Large intestine (tissue), 3 donors: ENCODE data around the gene ISY1. TPM values are rescaled to one million over a fixed set of nuclear protein-coding genes. Genes with fewer than 3 reads are reported as not detected.
"Not testable (repeated sequence)": the region's sequence is repeated elsewhere in the genome, so short reads cannot be mapped to it uniquely, and the experiment has no call there.

ENCODE experiments used
- DNase-seq, 2 donors: peaks; one replicate each; pipeline versions ENCODE4 v3.0.0 to v3.0.0-alpha.2; 2013
- H3K27ac ChIP-seq: one replicate; pipeline ENCODE4 v1.5.1; 2013; ENCODE audit warnings: low read length
- H3K27me3 ChIP-seq: 2 replicates; pipeline ENCODE4 v1.6.1; 2013; ENCODE audit warnings: low read length; ENCODE audit not compliant: control insufficient read depth, insufficient read depth
- H3K36me3 ChIP-seq: 2 replicates; pipeline ENCODE4 v1.6.1; 2013; ENCODE audit warnings: low read length; ENCODE audit not compliant: control insufficient read depth, insufficient read depth
- H3K4me1 ChIP-seq: one replicate; pipeline ENCODE4 v1.6.1; 2013; ENCODE audit warnings: low read length; ENCODE audit not compliant: control insufficient read depth, insufficient read depth
- H3K4me3 ChIP-seq: one replicate; pipeline ENCODE4 v1.5.1; 2013; ENCODE audit warnings: low read length
- H3K9me3 ChIP-seq: one replicate; pipeline ENCODE4 v1.6.1; 2013; ENCODE audit warnings: mild to moderate bottlenecking, low read depth, low read length, moderate library complexity; ENCODE audit not compliant: control insufficient read depth
- WGBS: methylation state at CpG from one replicate; pipeline ENCODE4 v1.1.5; 2013; ENCODE audit warnings: low lambda C conversion rate; ENCODE audit not compliant: insufficient coverage; 5-methylcytosine and 5-hydroxymethylcytosine counted together
- polyA plus RNA-seq: library from polyadenylated mRNA; unstranded; fragments of 120-200 nt; gene quantifications from one replicate; pipeline ENCODE4 v1.2.1, GENCODE V29; 2013

Gene ISY1
- polyA plus RNA-seq, 1 donor = 28.6 TPM

GRCh38 chr3:129088312-129088711 lies 72.6 kb downstream of the ISY1 start:
- H3K27me3 ChIP-seq, H3K4me3 ChIP-seq, H3K9me3 ChIP-seq, H3K4me1 ChIP-seq, DNase-seq, H3K36me3 ChIP-seq, H3K27ac ChIP-seq: not testable (repeated sequence)
- no CpG with 5 or more reads among the region's 6 CpGs for WGBS

GRCh38 chr3:129087904-129088303 lies 73.0 kb downstream of the ISY1 start:
- H3K27ac ChIP-seq, H3K36me3 ChIP-seq, H3K27me3 ChIP-seq, H3K9me3 ChIP-seq, H3K4me3 ChIP-seq, H3K4me1 ChIP-seq: not testable (repeated sequence)
- WGBS = no CpG with 5 or more reads among the region's 9 CpGs
- DNase-seq = peak in 1 of 2 donors; percentile 28

GRCh38 chr3:129087138-129087702 lies 73.6 kb downstream of the ISY1 start:
- Histone ChIP-seq H3K36me3 (peaks cover 4% of the 10 kb centered on the region), H3K4me1 (no peaks in the 10 kb centered on the region), H3K27ac (peak overlapping the region; percentile 51), H3K27me3 (no peaks in the 10 kb centered on the region), H3K4me3 (no peak overlapping the region), H3K9me3 (no peaks in the 10 kb centered on the region)
- WGBS = no CpG with 5 or more reads among the region's 8 CpGs
- no peak for DNase-seq

GRCh38 chr3:129085818-129086217 lies 75.0 kb downstream of the ISY1 start:
- no peak overlapping the region for H3K27ac ChIP-seq
- no peaks in the 10 kb centered on the region for H3K9me3 ChIP-seq
- DNase-seq = no peak
- no peaks in the 10 kb centered on the region for H3K27me3 ChIP-seq
- no CpG with 5 or more reads among the region's 4 CpGs for WGBS
- no peaks in the 10 kb centered on the region for H3K36me3 ChIP-seq
- no peak overlapping the region for H3K4me3 ChIP-seq
- no peaks in the 10 kb centered on the region for H3K4me1 ChIP-seq

- Histone ChIP-seq H3K27ac (no peak overlapping the region), H3K27me3 (no peaks in the 10 kb centered on the region), H3K4me3 (no peak overlapping the region), H3K36me3 (no peaks in the 10 kb centered on the region), H3K9me3 (no peaks in the 10 kb centered on the region), H3K4me1 (no peaks in the 10 kb centered on the region)
- no CpG with 5 or more reads among the region's 12 CpGs for WGBS
- no peak for DNase-seq
Measured at GRCh38 chr3:129085165-129085715, 75.6 kb downstream of the ISY1 start.

- H3K4me3 ChIP-seq = no peak overlapping the region
- no peaks in the 10 kb centered on the region for H3K36me3 ChIP-seq
- H3K27me3 ChIP-seq = no peaks in the 10 kb centered on the region
- H3K27ac ChIP-seq = no peak overlapping the region
- no peaks in the 10 kb centered on the region for H3K4me1 ChIP-seq
- WGBS = no CpG with 5 or more reads among the region's 6 CpGs
- H3K9me3 ChIP-seq = no peaks in the 10 kb centered on the region
- DNase-seq = no peak
Measured at GRCh38 chr3:129084501-129084900, 76.4 kb downstream of the ISY1 start.

- H3K4me3 ChIP-seq = no peak overlapping the region
- H3K27me3 ChIP-seq = no peaks in the 10 kb centered on the region
- no peaks in the 10 kb centered on the region for H3K36me3 ChIP-seq
- WGBS = 72% methylated on average over 2 of the region's 9 CpGs
- no peaks in the 10 kb centered on the region for H3K9me3 ChIP-seq
- no peaks in the 10 kb centered on the region for H3K4me1 ChIP-seq
- no peak for DNase-seq
- H3K27ac ChIP-seq = no peak overlapping the region
Measured at GRCh38 chr3:129082026-129082425, 78.8 kb downstream of the ISY1 start.

- Histone ChIP-seq H3K27me3 (no peaks in the 10 kb centered on the region), H3K27ac (no peak overlapping the region), H3K9me3 (no peaks in the 10 kb centered on the region), H3K36me3 (no peaks in the 10 kb centered on the region), H3K4me1 (no peaks in the 10 kb centered on the region), H3K4me3 (no peak overlapping the region)
- no peak for DNase-seq
- WGBS = 100% methylated on average over 2 of the region's 8 CpGs
Measured at GRCh38 chr3:129081503-129081902, 79.4 kb downstream of the ISY1 start.

GRCh38 chr3:129078510-129078909 lies 82.4 kb downstream of the ISY1 start:
- no peaks in the 10 kb centered on the region for H3K36me3 ChIP-seq
- no CpG with 5 or more reads among the region's 8 CpGs for WGBS
- no peaks in the 10 kb centered on the region for H3K4me1 ChIP-seq
- no peaks in the 10 kb centered on the region for H3K9me3 ChIP-seq
- no peak overlapping the region for H3K4me3 ChIP-seq
- H3K27ac ChIP-seq = no peak overlapping the region
- no peak for DNase-seq
- no peaks in the 10 kb centered on the region for H3K27me3 ChIP-seq
